ENCODE data around the gene SNTG2. TPM values are rescaled to one million over a fixed set of nuclear protein-coding genes. Genes with fewer than 3 reads are reported as not detected.

Gene SNTG2
- total and polyA plus RNA-seq, 9 donors, result 0.17 to 5.7 (median 1.3) TPM; not detected in 1

DNA sequence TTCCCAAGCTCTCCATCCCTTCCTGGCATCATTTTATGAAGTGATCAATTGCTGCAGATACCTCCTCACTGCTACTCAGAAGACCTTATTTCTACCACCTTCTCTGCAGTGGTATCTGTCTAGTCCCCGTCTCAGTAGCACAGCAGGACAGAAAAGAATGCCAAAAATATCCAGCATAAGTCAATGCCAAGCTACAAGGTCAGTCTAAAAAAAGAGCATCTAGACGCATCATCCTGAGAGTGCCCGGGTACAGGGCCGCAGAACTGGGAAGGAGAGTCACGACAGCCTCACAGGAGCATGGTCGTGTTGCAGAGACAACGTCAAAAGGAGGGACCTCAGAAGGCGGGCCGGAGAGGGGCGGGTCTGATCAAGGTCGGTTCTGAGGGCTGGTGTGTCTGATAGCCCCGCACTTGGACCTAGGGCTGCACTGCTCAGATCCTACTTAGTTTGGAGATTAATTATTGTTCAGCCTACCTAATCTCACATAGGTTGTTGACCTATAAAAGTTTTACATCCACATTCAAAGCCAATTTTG is 24.3 kb upstream of the SNTG2 start:
- Histone ChIP-seq H3K27ac (no peak overlapping the region), H3K36me3 (no peaks in the 10 kb centered on the region), H3K9me3 (no peaks in the 10 kb centered on the region), H3K27me3 (no peaks in the 10 kb centered on the region), H3K4me3 (no peak overlapping the region), H3K4me1 (ENCODE audit: insufficient read depth) (no peaks in the 10 kb centered on the region)
- 77 to 84% (median 81%) methylated on average over 12 of the region's 12 CpGs for WGBS, 3 donors
- intact Hi-C loops (cut with DNase I), result no loop called here
- TF ChIP-seq POLR2A (IDR thresholded peaks at IDR 0.05), result no peak
- DNase-seq, result no peak

- Histone ChIP-seq H3K27me3 (no peaks in the 10 kb centered on the region), H3K9me3 (no peaks in the 10 kb centered on the region), H3K4me1 (ENCODE audit: insufficient read depth) (no peaks in the 10 kb centered on the region), H3K36me3 (no peaks in the 10 kb centered on the region), H3K27ac (no peak overlapping the region), H3K4me3 (no peak overlapping the region)
- 84 to 95% (median 94%) methylated on average over 9 of the region's 9 CpGs for WGBS, 3 donors
- TF ChIP-seq POLR2A (IDR thresholded peaks at IDR 0.05) (no peak), EP300 (IDR thresholded peaks at IDR 0.05) (no peak)
- TF ChIP-seq, protein P1, sequence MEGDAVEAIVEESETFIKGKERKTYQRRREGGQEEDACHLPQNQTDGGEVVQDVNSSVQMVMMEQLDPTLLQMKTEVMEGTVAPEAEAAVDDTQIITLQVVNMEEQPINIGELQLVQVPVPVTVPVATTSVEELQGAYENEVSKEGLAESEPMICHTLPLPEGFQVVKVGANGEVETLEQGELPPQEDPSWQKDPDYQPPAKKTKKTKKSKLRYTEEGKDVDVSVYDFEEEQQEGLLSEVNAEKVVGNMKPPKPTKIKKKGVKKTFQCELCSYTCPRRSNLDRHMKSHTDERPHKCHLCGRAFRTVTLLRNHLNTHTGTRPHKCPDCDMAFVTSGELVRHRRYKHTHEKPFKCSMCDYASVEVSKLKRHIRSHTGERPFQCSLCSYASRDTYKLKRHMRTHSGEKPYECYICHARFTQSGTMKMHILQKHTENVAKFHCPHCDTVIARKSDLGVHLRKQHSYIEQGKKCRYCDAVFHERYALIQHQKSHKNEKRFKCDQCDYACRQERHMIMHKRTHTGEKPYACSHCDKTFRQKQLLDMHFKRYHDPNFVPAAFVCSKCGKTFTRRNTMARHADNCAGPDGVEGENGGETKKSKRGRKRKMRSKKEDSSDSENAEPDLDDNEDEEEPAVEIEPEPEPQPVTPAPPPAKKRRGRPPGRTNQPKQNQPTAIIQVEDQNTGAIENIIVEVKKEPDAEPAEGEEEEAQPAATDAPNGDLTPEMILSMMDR (IDR thresholded peaks at IDR 0.05), result no peak
- no peak for DNase-seq
- intact Hi-C loops (cut with DNase I), result no loop called here
Measured at GRCh38 chr2:926896-927295, 23.8 kb upstream of the SNTG2 start.

GRCh38 chr2:929011-929735 is 21.5 kb upstream of the SNTG2 start:
- H3K9me3 ChIP-seq, result no peaks in the 10 kb centered on the region
- H3K27ac ChIP-seq, result no peak overlapping the region
- intact Hi-C loops (cut with DNase I), result no loop called here
- H3K27me3 ChIP-seq, result no peaks in the 10 kb centered on the region
- DNase-seq, result no peak
- no peak overlapping the region for H3K4me3 ChIP-seq
- no peaks in the 10 kb centered on the region for H3K36me3 ChIP-seq
- no peaks in the 10 kb centered on the region for H3K4me1 ChIP-seq (ENCODE audit: insufficient read depth)
- TF ChIP-seq POLR2A (IDR thresholded peaks at IDR 0.05) (no peak), EP300 (IDR thresholded peaks at IDR 0.05) (no peak)
- TF ChIP-seq, protein P1 (IDR thresholded peaks at IDR 0.05), result no peak
- WGBS, 3 donors, result 86 to 91% (median 90%) methylated on average over 14 to 16 of the region's 16 CpGs

DNA sequence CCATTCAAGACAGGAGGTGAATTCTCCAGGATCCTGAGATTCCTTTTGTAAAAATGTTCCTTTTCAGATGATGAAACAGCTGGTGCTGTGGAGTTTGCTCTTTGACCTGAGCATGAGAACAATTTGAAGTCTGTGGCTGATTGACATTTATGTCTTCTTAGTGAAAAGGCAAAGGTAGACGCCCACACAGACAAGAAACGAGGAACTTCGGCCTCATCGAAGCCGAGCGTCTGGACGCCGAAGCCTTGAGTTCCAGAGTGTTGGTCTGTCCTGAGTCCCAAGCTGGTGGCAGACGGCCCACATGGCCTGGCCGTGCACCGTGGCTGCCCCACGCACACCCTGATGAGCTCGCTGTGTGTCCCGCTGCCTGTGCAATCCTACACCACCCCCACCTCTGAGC is 20.7 kb upstream of the SNTG2 start:
- Histone ChIP-seq H3K27ac (no peak overlapping the region), H3K27me3 (no peaks in the 10 kb centered on the region), H3K4me1 (ENCODE audit: insufficient read depth) (no peaks in the 10 kb centered on the region), H3K36me3 (no peaks in the 10 kb centered on the region), H3K9me3 (no peaks in the 10 kb centered on the region), H3K4me3 (no peak overlapping the region)
- WGBS, 3 donors, result 90 to 91% (median 90%) methylated on average over 14 of the region's 14 CpGs
- no peak for TF ChIP-seq EP300 (IDR thresholded peaks at IDR 0.05)
- no peak for TF ChIP-seq POLR2A (IDR thresholded peaks at IDR 0.05)
- TF ChIP-seq, protein P1 (IDR thresholded peaks at IDR 0.05), result no peak
- no peak for DNase-seq
- intact Hi-C loops (cut with DNase I), result no loop called here

DNA sequence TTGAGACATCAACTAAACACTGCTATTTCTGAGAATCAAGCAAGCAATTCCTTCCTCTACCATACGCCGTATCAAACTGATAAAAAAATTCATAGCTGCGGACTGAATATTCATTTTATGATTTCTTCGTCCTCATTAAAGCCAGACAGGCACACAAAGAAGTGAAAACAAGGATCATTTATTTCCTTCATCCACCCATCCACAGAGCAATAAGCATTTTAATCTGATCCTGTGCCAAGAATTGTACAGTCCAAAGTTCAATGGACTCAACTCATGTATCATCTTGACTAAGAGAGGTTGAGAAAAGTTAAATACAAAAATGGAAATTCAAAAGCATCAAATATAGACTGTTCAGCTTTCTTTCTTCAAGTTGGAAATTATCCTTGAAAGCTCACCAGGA is 19.7 kb upstream of the SNTG2 start:
- intact Hi-C loops (cut with DNase I), result no loop called here
- Histone ChIP-seq H3K36me3 (no peaks in the 10 kb centered on the region), H3K27me3 (no peaks in the 10 kb centered on the region), H3K4me1 (ENCODE audit: insufficient read depth) (no peaks in the 10 kb centered on the region), H3K4me3 (no peak overlapping the region), H3K27ac (no peak overlapping the region), H3K9me3 (no peaks in the 10 kb centered on the region)
- no peak for DNase-seq
- WGBS, 3 donors, result 88 to 91% (median 88%) methylated on average over 4 of the region's 4 CpGs
- no peak for TF ChIP-seq EP300 (IDR thresholded peaks at IDR 0.05)
- no peak for TF ChIP-seq POLR2A (IDR thresholded peaks at IDR 0.05)
- TF ChIP-seq, protein P1 (IDR thresholded peaks at IDR 0.05), result no peak
